HepG2 (cell line): ENCODE data around the gene WDFY1. TPM values are rescaled to one million over a fixed set of nuclear protein-coding genes. Genes with fewer than 3 reads are reported as not detected.

Experiments used
- ATAC-seq: fragments of 200-7000 bp; cut with Tn5 transposase; 3 replicates; pipeline ENCODE4 v1.9.1; 2020; ENCODE audit warnings: mild to moderate bottlenecking, moderate library complexity
- BruUV-seq: library from RNA; stranded (reverse); fragments of 400-500 nt; replicated peaks from 2 replicates; lab custom pipeline; 2021; lab: Mats Ljungman, UMichigan
- CTCF ChIA-PET: fragments of 300-600 bp; formaldehyde crosslinking; extraction: SDS; loops from one replicate; lab custom pipeline; 2021; ENCODE audit warnings: low total read pairs, inconsistent platforms, low intra/inter-chr PET ratio; lab: Yijun Ruan, JAX
- POLR2A ChIA-PET: fragments of 350-600 bp; sonication (Branson Sonifier 250); formaldehyde crosslinking; loops from one replicate; lab custom pipeline; 2020; ENCODE audit warnings: antibody characterized with exemption, inconsistent platforms; lab: Yijun Ruan, JAX
- DNase-seq: peaks from one replicate; pipeline ENCODE4 v3.0.0-alpha.2; 2015; ENCODE audit warnings: low spot score
- FAIRE-seq: peaks from 3 replicates; lab custom pipeline; 2011; peaks lifted over from hg19 to GRCh38; lab: Jason Lieb, UNC
- H2AFZ ChIP-seq: one replicate; pipeline ENCODE4 v1.6.1; 2011; ENCODE audit warnings: low read length, inconsistent platforms
- H3K27ac ChIP-seq: fragments of 300-600 bp; 3 replicates; pipeline ENCODE4 v1.8.0; 2011; ENCODE audit warnings: mixed run types, mild to moderate bottlenecking, mixed read lengths, low read length, inconsistent platforms; ENCODE audit not compliant: insufficient read depth; ENCODE audit errors: extremely low read length
- H3K27me3 ChIP-seq, 2 experiments: fragments of 200-600 bp in 1 of 2; 2 replicates in 1 of 2; 3 replicates in 1 of 2; pipeline versions ENCODE4 v1.6.0 to v1.8.0; 2011; ENCODE audit warnings: low read length in 2 of 2, mild to moderate bottlenecking in 2 of 2, moderate library complexity in 2 of 2, inconsistent platforms in 1 of 2; ENCODE audit not compliant: insufficient read depth in 2 of 2, control insufficient read depth in 1 of 2
- H3K36me3 ChIP-seq, 2 experiments: fragments of 200-600 bp in 1 of 2; replicated peaks in 1 of 2; 2 replicates in 1 of 2; 3 replicates in 1 of 2; pipeline versions ENCODE4 v1.5.1 to v1.8.0; 2011; ENCODE audit warnings: low read length in 2 of 2, inconsistent platforms in 1 of 2; ENCODE audit not compliant: insufficient read depth in 2 of 2, control insufficient read depth in 1 of 2
- H3K4me1 ChIP-seq: 2 replicates; pipeline ENCODE4 v1.5.1; 2012; ENCODE audit warnings: low read length, inconsistent platforms; ENCODE audit not compliant: insufficient read depth
- H3K4me2 ChIP-seq: 2 replicates; pipeline ENCODE4 v1.6.0; 2011; ENCODE audit warnings: low read depth, low read length, inconsistent platforms
- H3K4me3 ChIP-seq, 3 experiments: fragments of 200-600 bp in 1 of 3; sonication (generic), shearing (Covaris generic) in 1 of 3; replicated peaks in 1 of 3; 2 replicates each; pipeline ENCODE4 v1.5.1; 2011 to 2016; ENCODE audit warnings: low read length in 3 of 3, inconsistent platforms in 2 of 3, low read depth in 2 of 3, mild to moderate bottlenecking in 2 of 3, control low read depth in 1 of 3, mixed read lengths in 1 of 3; ENCODE audit not compliant: insufficient read depth in 1 of 3
- H3K79me2 ChIP-seq: one replicate; pipeline ENCODE4 v1.6.1; 2011; ENCODE audit warnings: low read length, inconsistent platforms; ENCODE audit not compliant: insufficient read depth
- H3K9ac ChIP-seq: 2 replicates; pipeline ENCODE4 v1.6.0; 2011; ENCODE audit warnings: mild to moderate bottlenecking, low read depth, low read length, inconsistent platforms; ENCODE audit not compliant: insufficient read depth
- H3K9me3 ChIP-seq: 2 replicates; pipeline ENCODE4 v1.5.1; 2012; ENCODE audit warnings: mild to moderate bottlenecking, low read length
- H4K20me1 ChIP-seq: 2 replicates; pipeline ENCODE4 v1.6.0; 2011; ENCODE audit warnings: inconsistent platforms, mild to moderate bottlenecking, low read length, moderate library complexity; ENCODE audit not compliant: insufficient read depth
- CCDC6 ChIP-seq: sonication (generic); formaldehyde crosslinking; IDR thresholded peaks from 2 replicates; pipeline ENCODE4 v1.8.1; 2022; ENCODE audit warnings: mild to moderate bottlenecking, missing genetic modification reagents, moderate library complexity
- FOXA3 ChIP-seq: IDR thresholded peaks from 2 replicates; pipeline ENCODE4 v1.6.1; 2016; ENCODE audit warnings: missing genetic modification reagents, missing compliant biosample characterization
- HNRNPL ChIP-seq: fragments of 200-400 bp; formaldehyde crosslinking; IDR thresholded peaks from 2 replicates; pipeline ENCODE4 v1.6.1; 2017; ENCODE audit warnings: mild to moderate bottlenecking, low read depth, low read length
- KMT2B ChIP-seq: IDR thresholded peaks from 2 replicates; pipeline ENCODE4 v1.6.1; 2016; ENCODE audit warnings: missing genetic modification reagents, missing compliant biosample characterization
- TFE3 ChIP-seq: IDR thresholded peaks from 2 replicates; pipeline ENCODE4 v1.6.1; 2016
- ZBTB8A ChIP-seq: sonication (generic); formaldehyde crosslinking; IDR thresholded peaks from 2 replicates; pipeline ENCODE4 v1.4.0; 2020; ENCODE audit warnings: mild to moderate bottlenecking, low read depth, missing genetic modification reagents, borderline replicate concordance
- ZNF17 ChIP-seq: sonication (generic); formaldehyde crosslinking; IDR thresholded peaks from 2 replicates; pipeline ENCODE4 v1.5.0; 2020; ENCODE audit warnings: mild to moderate bottlenecking, missing genetic modification reagents
- ZNF235 ChIP-seq: sonication (generic); formaldehyde crosslinking; IDR thresholded peaks from 2 replicates; pipeline ENCODE4 v1.8.1; 2023; ENCODE audit warnings: mild to moderate bottlenecking, missing genetic modification reagents, borderline replicate concordance
- ZNF605 ChIP-seq: sonication (generic); formaldehyde crosslinking; IDR thresholded peaks from 2 replicates; pipeline ENCODE4 v1.8.0; 2022; ENCODE audit warnings: mild to moderate bottlenecking, missing genetic modification reagents
- WGBS: methylation state at CpG from one replicate; pipeline ENCODE4 v1.1.6; 2017; ENCODE audit warnings: low lambda C conversion rate; 5-methylcytosine and 5-hydroxymethylcytosine counted together
- in situ Hi-C: cut with HindIII; loops from 2 replicates; pipeline ENCODE4 v1.10.0; 2017; ENCODE audit warnings: low pct_unique_long_range_greater_than_20kb; ENCODE audit not compliant: extremely low pct_ligation_motif_present
- intact Hi-C: fragments of 100-400 bp; cut with micrococcal nuclease; formaldehyde crosslinking; loops from one replicate; pipeline ENCODE4 v1.10.0; 2022; ENCODE audit not compliant: unreplicated experiment
- polyA plus RNA-seq, 8 experiments: library from polyadenylated mRNA; depleted of rRNA in 3 of 8; stranded (reverse) in 7 of 8; unstranded in 1 of 8; fragments of >200 nt; fragmentation: Illumina TruSeq in 4 of 8; extraction: Trizol in 4 of 8; gene quantifications; 2 replicates each; pipeline versions ENCODE4 v1.2.1 to v1.2.3, GENCODE V29; 2011 to 2016; ENCODE audit warnings: low read depth in 4 of 8, missing spikeins in 1 of 8, mixed read lengths in 1 of 8; ENCODE audit not compliant: insufficient read depth in 1 of 8
- total RNA-seq, 5 experiments: library from RNA; depleted of rRNA; stranded (reverse); fragments of >200 nt; fragmentation: Illumina TruSeq; extraction: Trizol; gene quantifications; 2 replicates each; pipeline ENCODE4 v1.2.3, GENCODE V29; 2016; ENCODE audit warnings: low read depth in 1 of 5
- TF ChIP-seq, protein P1 (sequence below): sonication (generic); formaldehyde crosslinking; IDR thresholded peaks from 2 replicates; pipeline ENCODE4 v1.4.0; 2020; ENCODE audit warnings: missing genetic modification reagents
- TF ChIP-seq, protein P2 (sequence below): sonication (generic); formaldehyde crosslinking; IDR thresholded peaks from 2 replicates; pipeline ENCODE4 v1.4.0; 2020; ENCODE audit warnings: missing genetic modification reagents
- TF ChIP-seq, protein P3 (sequence below): sonication (generic); formaldehyde crosslinking; IDR thresholded peaks from 2 replicates; pipeline ENCODE4 v1.8.0; 2022; ENCODE audit warnings: missing genetic modification reagents, low read depth, mild to moderate bottlenecking, borderline replicate concordance
- TF ChIP-seq, protein P4 (sequence below): IDR thresholded peaks from 2 replicates; pipeline ENCODE4 v1.6.1; 2016; ENCODE audit warnings: low read depth, borderline replicate concordance

Gene WDFY1
- total and polyA plus RNA-seq, 2 of the 13 experiments (the other 11 are each of a cell fraction or from before 2014, with no cell fraction given) = 77.0 to 78.4 TPM

- ChIA-PET CTCF (no interaction called here), POLR2A (no interaction called here)
- Histone ChIP-seq H3K36me3 (no peaks in the 10 kb centered on the region), H3K4me1 (peaks cover 24% of the 10 kb centered on the region), H3K4me3 (no peak overlapping the region), H3K79me2 (no peaks in the 10 kb centered on the region), H3K4me2 (no peak overlapping the region), H3K27ac (no peak overlapping the region), H3K9ac (no peak overlapping the region), H3K9me3 (no peaks in the 10 kb centered on the region), H4K20me1 (no peaks in the 10 kb centered on the region), H2AFZ (no peak overlapping the region), H3K27me3 (no peaks in the 10 kb centered on the region)
- no peak for ATAC-seq
- no TSS peak for BruUV-seq
- intact Hi-C loops (no loop called here), in situ Hi-C loops (no loop called here)
- no peak for FAIRE-seq
- DNase-seq = no peak
- no peak for TF ChIP-seq HNRNPL
- no peak for TF ChIP-seq ZBTB8A (CRISPR knock-in tag)
- no peak for TF ChIP-seq ZNF605 (CRISPR knock-in tag)
- no peak for TF ChIP-seq CCDC6 (CRISPR knock-in tag)
- no peak for TF ChIP-seq KMT2B
- TF ChIP-seq, protein P1, sequence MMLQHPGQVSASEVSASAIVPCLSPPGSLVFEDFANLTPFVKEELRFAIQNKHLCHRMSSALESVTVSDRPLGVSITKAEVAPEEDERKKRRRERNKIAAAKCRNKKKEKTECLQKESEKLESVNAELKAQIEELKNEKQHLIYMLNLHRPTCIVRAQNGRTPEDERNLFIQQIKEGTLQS = no peak
- TF ChIP-seq, protein P2, sequence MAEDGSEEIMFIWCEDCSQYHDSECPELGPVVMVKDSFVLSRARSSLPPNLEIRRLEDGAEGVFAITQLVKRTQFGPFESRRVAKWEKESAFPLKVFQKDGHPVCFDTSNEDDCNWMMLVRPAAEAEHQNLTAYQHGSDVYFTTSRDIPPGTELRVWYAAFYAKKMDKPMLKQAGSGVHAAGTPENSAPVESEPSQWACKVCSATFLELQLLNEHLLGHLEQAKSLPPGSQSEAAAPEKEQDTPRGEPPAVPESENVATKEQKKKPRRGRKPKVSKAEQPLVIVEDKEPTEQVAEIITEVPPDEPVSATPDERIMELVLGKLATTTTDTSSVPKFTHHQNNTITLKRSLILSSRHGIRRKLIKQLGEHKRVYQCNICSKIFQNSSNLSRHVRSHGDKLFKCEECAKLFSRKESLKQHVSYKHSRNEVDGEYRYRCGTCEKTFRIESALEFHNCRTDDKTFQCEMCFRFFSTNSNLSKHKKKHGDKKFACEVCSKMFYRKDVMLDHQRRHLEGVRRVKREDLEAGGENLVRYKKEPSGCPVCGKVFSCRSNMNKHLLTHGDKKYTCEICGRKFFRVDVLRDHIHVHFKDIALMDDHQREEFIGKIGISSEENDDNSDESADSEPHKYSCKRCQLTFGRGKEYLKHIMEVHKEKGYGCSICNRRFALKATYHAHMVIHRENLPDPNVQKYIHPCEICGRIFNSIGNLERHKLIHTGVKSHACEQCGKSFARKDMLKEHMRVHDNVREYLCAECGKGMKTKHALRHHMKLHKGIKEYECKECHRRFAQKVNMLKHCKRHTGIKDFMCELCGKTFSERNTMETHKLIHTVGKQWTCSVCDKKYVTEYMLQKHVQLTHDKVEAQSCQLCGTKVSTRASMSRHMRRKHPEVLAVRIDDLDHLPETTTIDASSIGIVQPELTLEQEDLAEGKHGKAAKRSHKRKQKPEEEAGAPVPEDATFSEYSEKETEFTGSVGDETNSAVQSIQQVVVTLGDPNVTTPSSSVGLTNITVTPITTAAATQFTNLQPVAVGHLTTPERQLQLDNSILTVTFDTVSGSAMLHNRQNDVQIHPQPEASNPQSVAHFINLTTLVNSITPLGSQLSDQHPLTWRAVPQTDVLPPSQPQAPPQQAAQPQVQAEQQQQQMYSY = no peak
- TF ChIP-seq, protein P3, sequence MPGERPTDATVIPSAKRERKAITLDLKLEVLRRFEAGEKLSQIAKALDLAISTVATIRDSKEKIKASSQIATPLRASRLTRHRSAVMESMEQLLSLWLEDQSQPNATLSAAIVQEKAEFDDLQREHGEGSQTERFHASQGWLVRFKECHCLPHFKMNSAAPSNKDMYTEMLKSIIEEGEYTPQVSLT (CRISPR knock-in tag) = no peak
- TF ChIP-seq ZNF17 (CRISPR knock-in tag) = no peak
- TF ChIP-seq TFE3 = no peak
- no peak for TF ChIP-seq ZNF235 (CRISPR knock-in tag)
- TF ChIP-seq, protein P4, sequence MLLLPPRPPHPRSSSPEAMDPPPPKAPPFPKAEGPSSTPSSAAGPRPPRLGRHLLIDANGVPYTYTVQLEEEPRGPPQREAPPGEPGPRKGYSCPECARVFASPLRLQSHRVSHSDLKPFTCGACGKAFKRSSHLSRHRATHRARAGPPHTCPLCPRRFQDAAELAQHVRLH = no peak
- no peak for TF ChIP-seq FOXA3 (CRISPR knock-in tag)
- 47% methylated on average over 3 of the region's 3 CpGs for WGBS
Observed at GRCh38 chr2:223976635-223977226, 31.6 kb upstream of the WDFY1 start.
